Lower leg skin (tissue), 3 donors: ENCODE results near the gene ARHGEF19.

Source experiments
- POLR2A ChIP-seq, 2 donors: fragments of 450-650 bp; IDR thresholded peaks; one replicate each; pipeline ENCODE4 v1.6.1; 2016 to 2017; ENCODE audit warnings: antibody characterized with exemption in 2 of 2, mild to moderate bottlenecking in 1 of 2, moderate library complexity in 1 of 2
- TF ChIP-seq, protein P1 (sequence below), 3 donors: fragments of 450-650 bp; IDR thresholded peaks; one replicate each; pipeline ENCODE4 v1.5.1; 2016; ENCODE audit warnings: antibody characterized with exemption in 3 of 3, mild to moderate bottlenecking in 3 of 3, moderate library complexity in 2 of 3

DNA sequence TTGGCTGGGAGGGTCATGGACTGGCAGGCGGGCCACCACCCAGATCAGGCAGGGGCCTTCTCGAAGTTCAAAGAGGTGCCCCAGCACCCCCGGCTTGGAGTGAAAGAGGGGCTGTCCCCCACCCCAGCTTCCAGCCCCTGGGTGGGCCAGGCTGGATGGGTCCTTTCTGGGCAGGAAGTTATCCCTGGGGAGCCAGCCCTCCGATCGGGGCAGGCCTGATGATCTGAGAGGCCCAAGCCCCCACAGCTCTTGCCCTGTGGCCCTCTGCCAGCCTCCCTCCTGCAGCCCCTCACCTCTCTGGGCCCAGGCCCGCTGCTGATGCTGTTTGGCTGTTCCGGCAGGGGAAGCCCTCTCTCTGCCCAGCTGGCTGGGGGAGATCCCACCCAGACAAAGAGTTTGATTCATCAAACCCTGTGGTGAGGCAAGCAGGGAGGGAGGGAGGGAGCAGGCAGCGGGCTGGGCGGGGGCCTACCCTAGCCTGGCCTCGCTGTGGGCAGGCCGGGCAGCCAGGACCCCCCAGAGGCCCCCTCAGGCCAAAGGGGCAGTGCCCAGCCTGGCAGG is 2.5 kb downstream of the ARHGEF19 start:
- TF ChIP-seq, protein P1, sequence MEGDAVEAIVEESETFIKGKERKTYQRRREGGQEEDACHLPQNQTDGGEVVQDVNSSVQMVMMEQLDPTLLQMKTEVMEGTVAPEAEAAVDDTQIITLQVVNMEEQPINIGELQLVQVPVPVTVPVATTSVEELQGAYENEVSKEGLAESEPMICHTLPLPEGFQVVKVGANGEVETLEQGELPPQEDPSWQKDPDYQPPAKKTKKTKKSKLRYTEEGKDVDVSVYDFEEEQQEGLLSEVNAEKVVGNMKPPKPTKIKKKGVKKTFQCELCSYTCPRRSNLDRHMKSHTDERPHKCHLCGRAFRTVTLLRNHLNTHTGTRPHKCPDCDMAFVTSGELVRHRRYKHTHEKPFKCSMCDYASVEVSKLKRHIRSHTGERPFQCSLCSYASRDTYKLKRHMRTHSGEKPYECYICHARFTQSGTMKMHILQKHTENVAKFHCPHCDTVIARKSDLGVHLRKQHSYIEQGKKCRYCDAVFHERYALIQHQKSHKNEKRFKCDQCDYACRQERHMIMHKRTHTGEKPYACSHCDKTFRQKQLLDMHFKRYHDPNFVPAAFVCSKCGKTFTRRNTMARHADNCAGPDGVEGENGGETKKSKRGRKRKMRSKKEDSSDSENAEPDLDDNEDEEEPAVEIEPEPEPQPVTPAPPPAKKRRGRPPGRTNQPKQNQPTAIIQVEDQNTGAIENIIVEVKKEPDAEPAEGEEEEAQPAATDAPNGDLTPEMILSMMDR (IDR thresholded peaks at IDR 0.05), result no peak
- TF ChIP-seq POLR2A (IDR thresholded peaks at IDR 0.05), result no peak
